Activated naive CD8-positive, alpha-beta T cell (primary cell): ENCODE data around the gene CCDC127.

Experiments used
- H3K27ac Mint-ChIP-seq: one replicate; pipeline ENCODE4 v1.8.0; 2021; ENCODE audit warnings: mixed read lengths
- H3K27me3 Mint-ChIP-seq: one replicate; pipeline ENCODE4 v1.8.0; 2021; ENCODE audit warnings: mixed read lengths
- H3K36me3 Mint-ChIP-seq: one replicate; pipeline ENCODE4 v1.8.0; 2021; ENCODE audit warnings: mixed read lengths
- H3K4me1 Mint-ChIP-seq: one replicate; pipeline ENCODE4 v1.8.0; 2021; ENCODE audit warnings: low read depth, mixed read lengths
- H3K4me3 Mint-ChIP-seq: one replicate; pipeline ENCODE4 v1.8.0; 2021; ENCODE audit warnings: mild to moderate bottlenecking, mixed read lengths
- H3K9me3 Mint-ChIP-seq: one replicate; pipeline ENCODE4 v1.8.0; 2021; ENCODE audit warnings: low read depth, mixed read lengths

The CCDC127 gene

GRCh38 chr5:157801-158200 lies 60.2 kb downstream of the CCDC127 start:
- Mint-ChIP-seq H3K4me1 (no peaks in the 10 kb centered on the region), H3K9me3 (no peaks in the 10 kb centered on the region), H3K4me3 (no peak overlapping the region), H3K27me3 (peaks cover 7% of the 10 kb centered on the region), H3K36me3 (no peaks in the 10 kb centered on the region), H3K27ac (no peak overlapping the region)

GRCh38 chr5:157126-157715 lies 60.7 kb downstream of the CCDC127 start:
- Mint-ChIP-seq H3K27me3 (peaks cover 7% of the 10 kb centered on the region), H3K9me3 (no peaks in the 10 kb centered on the region), H3K36me3 (no peaks in the 10 kb centered on the region), H3K27ac (no peak overlapping the region), H3K4me1 (no peaks in the 10 kb centered on the region), H3K4me3 (no peak overlapping the region)

GRCh38 chr5:156411-157072 lies 61.4 kb downstream of the CCDC127 start:
- Mint-ChIP-seq H3K36me3 (no peaks in the 10 kb centered on the region), H3K27ac (no peak overlapping the region)

GRCh38 chr5:155651-156410 lies 62.1 kb downstream of the CCDC127 start:
- H3K27ac Mint-ChIP-seq: no peak overlapping the region

More at GRCh38 chr5:156411-157072, 61.4 kb downstream of the CCDC127 start:
- peaks cover 7% of the 10 kb centered on the region for H3K27me3 Mint-ChIP-seq
- H3K4me3 Mint-ChIP-seq: no peak overlapping the region
- H3K4me1 Mint-ChIP-seq: no peaks in the 10 kb centered on the region
- H3K9me3 Mint-ChIP-seq: no peaks in the 10 kb centered on the region

GRCh38 chr5:154826-155225 lies 63.1 kb downstream of the CCDC127 start:
- Mint-ChIP-seq H3K27ac (no peak overlapping the region), H3K27me3 (no peaks in the 10 kb centered on the region), H3K36me3 (no peaks in the 10 kb centered on the region), H3K4me3 (no peak overlapping the region), H3K4me1 (no peaks in the 10 kb centered on the region), H3K9me3 (no peaks in the 10 kb centered on the region)

More at GRCh38 chr5:155651-156410, 62.1 kb downstream of the CCDC127 start:
- H3K36me3 Mint-ChIP-seq: no peaks in the 10 kb centered on the region
- peaks cover 5% of the 10 kb centered on the region for H3K27me3 Mint-ChIP-seq
- H3K9me3 Mint-ChIP-seq: no peaks in the 10 kb centered on the region
- no peaks in the 10 kb centered on the region for H3K4me1 Mint-ChIP-seq
- no peak overlapping the region for H3K4me3 Mint-ChIP-seq

GRCh38 chr5:154236-154635 lies 63.7 kb downstream of the CCDC127 start:
- Mint-ChIP-seq H3K27ac (no peak overlapping the region), H3K9me3 (no peaks in the 10 kb centered on the region), H3K36me3 (no peaks in the 10 kb centered on the region), H3K4me1 (no peaks in the 10 kb centered on the region), H3K4me3 (no peak overlapping the region), H3K27me3 (no peaks in the 10 kb centered on the region)

- Mint-ChIP-seq H3K27me3 (no peaks in the 10 kb centered on the region), H3K4me3 (no peak overlapping the region), H3K4me1 (no peaks in the 10 kb centered on the region), H3K36me3 (no peaks in the 10 kb centered on the region), H3K27ac (no peak overlapping the region), H3K9me3 (peaks cover 8% of the 10 kb centered on the region)
These were observed 64.7 kb downstream of the CCDC127 start for GRCh38 chr5:153256-153655.

- Mint-ChIP-seq H3K27me3 (peaks cover 5% of the 10 kb centered on the region), H3K4me1 (no peaks in the 10 kb centered on the region), H3K27ac (no peak overlapping the region), H3K9me3 (peaks cover 19% of the 10 kb centered on the region), H3K36me3 (no peaks in the 10 kb centered on the region), H3K4me3 (no peak overlapping the region)
These were observed 65.9 kb downstream of the CCDC127 start for GRCh38 chr5:152077-152476.

- no peaks in the 10 kb centered on the region for H3K4me1 Mint-ChIP-seq
- peaks cover 23% of the 10 kb centered on the region for H3K9me3 Mint-ChIP-seq
- H3K36me3 Mint-ChIP-seq: no peaks in the 10 kb centered on the region
- H3K27me3 Mint-ChIP-seq: peaks cover 5% of the 10 kb centered on the region
- no peak overlapping the region for H3K4me3 Mint-ChIP-seq
- H3K27ac Mint-ChIP-seq: no peak overlapping the region
These were observed 67.2 kb downstream of the CCDC127 start for GRCh38 chr5:150746-151145.

GRCh38 chr5:149745-150485 lies 68.0 kb downstream of the CCDC127 start:
- H3K4me3 Mint-ChIP-seq: no peak overlapping the region
- H3K27ac Mint-ChIP-seq: no peak overlapping the region
- no peaks in the 10 kb centered on the region for H3K4me1 Mint-ChIP-seq
- H3K36me3 Mint-ChIP-seq: no peaks in the 10 kb centered on the region
- H3K27me3 Mint-ChIP-seq: peaks cover 5% of the 10 kb centered on the region
- H3K9me3 Mint-ChIP-seq: peaks cover 23% of the 10 kb centered on the region

GRCh38 chr5:147751-148150 lies 70.2 kb downstream of the CCDC127 start:
- H3K36me3 Mint-ChIP-seq: no peaks in the 10 kb centered on the region
- no peak overlapping the region for H3K4me3 Mint-ChIP-seq
- H3K27ac Mint-ChIP-seq: no peak overlapping the region
- H3K4me1 Mint-ChIP-seq: no peaks in the 10 kb centered on the region
- H3K27me3 Mint-ChIP-seq: peaks cover 7% of the 10 kb centered on the region
- peaks cover 23% of the 10 kb centered on the region for H3K9me3 Mint-ChIP-seq
